SK-N-SH (cell line): ENCODE results near the gene SLC38A3. TPM values are rescaled to one million over a fixed set of nuclear protein-coding genes. Genes with fewer than 3 reads are reported as not detected.
A peak's percentile ranks its signal among the peaks of the same experiment; 100 is the strongest.

ENCODE experiments used
- CTCF ChIA-PET: fragments of 300-600, 350-600 bp; formaldehyde crosslinking; extraction: SDS; loops from one replicate; lab custom pipeline; 2021; lab: Yijun Ruan, JAX
- POLR2A ChIA-PET: fragments of 350-600 bp; sonication (Branson Sonifier 250); formaldehyde crosslinking; extraction: SDS; loops from one replicate; lab custom pipeline; 2020; ENCODE audit warnings: antibody characterized with exemption, inconsistent platforms; lab: Yijun Ruan, JAX
- DNase-seq: peaks from one replicate; pipeline ENCODE4 v3.0.0; 2012
- H2AFZ ChIP-seq: fragments of 200-600 bp; sonication (generic); 2 replicates; pipeline ENCODE4 v1.8.1; 2016; ENCODE audit warnings: antibody characterized with exemption, mild to moderate bottlenecking, low read depth
- H3F3A ChIP-seq: fragments of 200-600 bp; sonication (generic); replicated peaks from 2 replicates; pipeline ENCODE3; 2016; ENCODE audit warnings: antibody characterized with exemption, mild to moderate bottlenecking; ENCODE audit not compliant: insufficient read depth
- H3K27ac ChIP-seq, 2 experiments: fragments of 200-500 bp in 1 of 2; fragments of 200-600 bp in 1 of 2; sonication (Bioruptor generic) in 1 of 2; sonication (generic), shearing (Covaris generic) in 1 of 2; 2 replicates each; pipeline versions ENCODE4 v1.5.1 to v1.6.1; 2014 to 2016; ENCODE audit warnings: low read depth in 2 of 2, inconsistent platforms in 1 of 2, low read length in 1 of 2, mild to moderate bottlenecking in 1 of 2, mixed read lengths in 1 of 2
- H3K27me3 ChIP-seq: fragments of 200-600 bp; sonication (generic), shearing (Covaris generic); 2 replicates; pipeline ENCODE4 v1.6.1; 2016; ENCODE audit warnings: mixed run types; ENCODE audit not compliant: insufficient read depth
- H3K36me3 ChIP-seq, 2 experiments: fragments of 200-500 bp in 1 of 2; fragments of 200-600 bp in 1 of 2; sonication (Bioruptor generic) in 1 of 2; sonication (generic) in 1 of 2; replicated peaks in 1 of 2; 2 replicates each; pipeline versions ENCODE3 to v1.5.1; 2014 to 2016; ENCODE audit warnings: low read length in 1 of 2, mild to moderate bottlenecking in 1 of 2; ENCODE audit not compliant: insufficient read depth in 2 of 2, control insufficient read depth in 1 of 2
- H3K4me1 ChIP-seq, 2 experiments: fragments of 200-500 bp in 1 of 2; fragments of 200-600 bp in 1 of 2; sonication (Bioruptor generic) in 1 of 2; sonication (generic), shearing (Covaris generic) in 1 of 2; 2 replicates each; pipeline versions ENCODE4 v1.5.1 to v1.6.1; 2014 to 2016; ENCODE audit warnings: low read depth in 1 of 2, low read length in 1 of 2, mixed run types in 1 of 2; ENCODE audit not compliant: insufficient read depth in 2 of 2, control insufficient read depth in 1 of 2
- H3K4me2 ChIP-seq: fragments of 200-600 bp; sonication (generic), shearing (Covaris generic); 2 replicates; pipeline ENCODE4 v1.6.1; 2017; ENCODE audit warnings: mixed run types
- H3K4me3 ChIP-seq, 2 experiments: fragments of 200-500 bp in 1 of 2; fragments of 200-600 bp in 1 of 2; sonication (Bioruptor generic) in 1 of 2; sonication (generic), shearing (Covaris generic) in 1 of 2; 2 replicates each; pipeline versions ENCODE4 v1.5.1 to v1.8.1; 2014 to 2016; ENCODE audit warnings: low read depth in 2 of 2, inconsistent platforms in 1 of 2, low read length in 1 of 2, mild to moderate bottlenecking in 1 of 2, mixed read lengths in 1 of 2, moderate library complexity in 1 of 2
- H3K79me2 ChIP-seq: fragments of 200-600 bp; sonication (generic); 2 replicates; pipeline ENCODE4 v1.8.1; 2017; ENCODE audit warnings: mild to moderate bottlenecking; ENCODE audit not compliant: insufficient read depth
- H3K9ac ChIP-seq: fragments of 200-600 bp; sonication (generic); 2 replicates; pipeline ENCODE4 v1.6.1; 2017; ENCODE audit warnings: mixed run types
- H3K9me2 ChIP-seq: fragments of 200-600 bp; sonication (generic); 2 replicates; pipeline ENCODE4 v1.6.1; 2017; ENCODE audit warnings: mixed run types
- H3K9me3 ChIP-seq: fragments of 200-600 bp; sonication (generic); 2 replicates; pipeline ENCODE4 v1.6.1; 2017; ENCODE audit warnings: mixed run types, mild to moderate bottlenecking, moderate library complexity
- H4K20me1 ChIP-seq: fragments of 200-600 bp; sonication (generic); 2 replicates; pipeline ENCODE4 v1.6.1; 2017; ENCODE audit warnings: mild to moderate bottlenecking, mixed run types; ENCODE audit not compliant: insufficient read depth
- CTCF ChIP-seq: fragments of 200-600 bp; sonication (generic); IDR thresholded peaks from 2 replicates; pipeline ENCODE4 v1.6.1; 2017; ENCODE audit warnings: antibody characterized with exemption, mild to moderate bottlenecking, moderate library complexity
- NFIC ChIP-seq: IDR thresholded peaks from 2 replicates; pipeline ENCODE4 v1.4.0; 2012; ENCODE audit warnings: borderline replicate concordance
- USF1 ChIP-seq: IDR thresholded peaks from 2 replicates; pipeline ENCODE4 v1.4.0; 2012; ENCODE audit warnings: low read depth, borderline replicate concordance
- ZBTB33 ChIP-seq: IDR thresholded peaks from 2 replicates; pipeline ENCODE4 v1.4.0; 2012; ENCODE audit warnings: low read depth, borderline replicate concordance
- WGBS: methylation state at CpG from one replicate; pipeline ENCODE4 v1.1.6; 2017; ENCODE audit warnings: low lambda C conversion rate; 5-methylcytosine and 5-hydroxymethylcytosine counted together
- polyA plus RNA-seq, 3 experiments: library from polyadenylated mRNA; depleted of rRNA; stranded (reverse); fragments of >200 nt; gene quantifications; 2 replicates each; pipeline ENCODE4 v1.2.3, GENCODE V29; 2012

Gene SLC38A3
- polyA plus RNA-seq, 1 of the 3 experiments (the other 2 are of a cell fraction): 0.84 TPM

GRCh38 chr3:50157827-50158529 lies 47.1 kb upstream of the SLC38A3 start:
- CTCF ChIA-PET: interaction anchor here (0.8 to 2.1 kb wide), 6 partner anchors 10 to 36 kb away, joined by 3 to 8 read pairs (median 4); no protein-coding TSS in a partner anchor
- no peaks in the 10 kb centered on the region for H3K27me3 ChIP-seq
- H3K4me3 ChIP-seq: no peak overlapping the region
- POLR2A ChIA-PET: no interaction called here
- TF ChIP-seq USF1: no peak
- peak; percentile 27; the same call in 1 of the 2 replicates for TF ChIP-seq NFIC
- peak overlapping the region; percentile 89; the same call in 1 of the 2 replicates for H3K4me2 ChIP-seq
- H3K9me2 ChIP-seq: no peaks in the 10 kb centered on the region
- H3F3A ChIP-seq: peaks cover 3% of the 10 kb centered on the region
- H3K36me3 ChIP-seq: peaks cover 0 to 3% of the 10 kb centered on the region in 2 experiments
- no peak overlapping the region for H3K9ac ChIP-seq
- DNase-seq: no peak
- 86% methylated on average over 12 of the region's 12 CpGs for WGBS
- peak overlapping the region in 1 of 2 experiments; percentile 57; a peak in 3 of 4 replicates for H3K27ac ChIP-seq
- peaks cover 26% of the 10 kb centered on the region for H3K79me2 ChIP-seq
- H4K20me1 ChIP-seq: no peaks in the 10 kb centered on the region
- peaks cover 24 to 34% of the 10 kb centered on the region in 2 experiments; a peak in 3 of 4 replicates for H3K4me1 ChIP-seq
- no peak overlapping the region for H2AFZ ChIP-seq
- H3K9me3 ChIP-seq: no peaks in the 10 kb centered on the region

- no peaks in the 10 kb centered on the region for H4K20me1 ChIP-seq
- no peaks in the 10 kb centered on the region for H3K9me2 ChIP-seq
- 0 out of 2 replicates have a peak overlapping the region, but pooled peaks have one; percentile 9 for H3K9ac ChIP-seq
- no peaks in the 10 kb centered on the region for H3K27me3 ChIP-seq
- no peak for DNase-seq
- H3K4me1 ChIP-seq: peaks cover 23 to 40% of the 10 kb centered on the region in 2 experiments; a peak in 3 of 4 replicates
- no peak overlapping the region for H2AFZ ChIP-seq
- H3K36me3 ChIP-seq: peaks cover 0 to 3% of the 10 kb centered on the region in 2 experiments
- H3K9me3 ChIP-seq: no peaks in the 10 kb centered on the region
- ChIA-PET CTCF (interaction anchor here (1.0 to 2.1 kb wide), 5 partner anchors 9 to 37 kb away, joined by 3 to 8 read pairs (median 4); no protein-coding TSS in a partner anchor), POLR2A (no interaction called here)
- TF ChIP-seq CTCF: peak; percentile 15; the same call in 1 of the 2 replicates
- no peak for TF ChIP-seq ZBTB33
- H3K4me2 ChIP-seq: peak overlapping the region; percentile 89; the same call in 1 of the 2 replicates
- peak overlapping the region in 1 of 2 experiments; percentile 57; a peak in 2 of 4 replicates for H3K27ac ChIP-seq
- H3K79me2 ChIP-seq: peaks cover 26% of the 10 kb centered on the region
- WGBS: 90% methylated on average over 9 of the region's 10 CpGs
- H3K4me3 ChIP-seq: no peak overlapping the region
- peaks cover 6% of the 10 kb centered on the region for H3F3A ChIP-seq
These were observed 46.4 kb upstream of the SLC38A3 start for GRCh38 chr3:50158530-50159146.
